Psoas muscle (tissue), 8 donors: ENCODE data around the gene GLTPD2. TPM values are rescaled to one million over a fixed set of nuclear protein-coding genes. Genes with fewer than 3 reads are reported as not detected.
"Not testable (repeated sequence)": the region's sequence is repeated elsewhere in the genome, so short reads cannot be mapped to it uniquely, and the experiment has no call there.

ENCODE experiments used
- ATAC-seq, 4 donors: fragments of 200-7000 bp; cut with Tn5 transposase; one replicate each; pipeline ENCODE4 v1.9.1; 2020; ENCODE audit warnings: moderate library complexity in 3 of 4, mild to moderate bottlenecking in 2 of 4
- DNase-seq, 2 donors: peaks; one replicate each; pipeline ENCODE4 v3.0.0-alpha.2; 2020
- H3K27ac ChIP-seq: fragments of 200-600 bp; one replicate; pipeline ENCODE4 v1.8.0; 2022
- H3K27me3 ChIP-seq, 3 donors: fragments of 200-600 bp in 1 of 3; one replicate each; pipeline versions ENCODE4 v1.6.1 to v1.8.0; 2013 to 2022; ENCODE audit warnings: low read length in 2 of 3, mild to moderate bottlenecking in 2 of 3, moderate library complexity in 1 of 3; ENCODE audit not compliant: insufficient read depth in 3 of 3
- H3K36me3 ChIP-seq, 2 donors: fragments of 200-600 bp in 1 of 2; one replicate each; pipeline versions ENCODE4 v1.6.1 to v1.8.0; 2013 to 2022; ENCODE audit warnings: low read depth in 1 of 2, mild to moderate bottlenecking in 1 of 2, moderate library complexity in 1 of 2; ENCODE audit not compliant: insufficient read depth in 1 of 2
- H3K4me1 ChIP-seq: fragments of 200-600 bp; one replicate; pipeline ENCODE4 v1.8.0; 2022
- H3K4me3 ChIP-seq: fragments of 200-600 bp; one replicate; pipeline ENCODE4 v1.8.0; 2022; ENCODE audit warnings: mild to moderate bottlenecking
- H3K9me3 ChIP-seq: fragments of 200-600 bp; one replicate; pipeline ENCODE4 v1.8.0; 2022
- CTCF ChIP-seq: fragments of 200-600 bp; IDR thresholded peaks from one replicate; pipeline ENCODE4 v1.8.0; 2022; ENCODE audit warnings: antibody characterized with exemption
- WGBS, 3 donors: extraction: QIAGEN DNeasy Blood & Tissue Kit; methylation state at CpG; one replicate each; pipeline versions ENCODE4 v1.1.6 to v1.1.7; 2013; 5-methylcytosine and 5-hydroxymethylcytosine counted together
- intact Hi-C, 2 donors: fragments of 100-400 bp; cut with DNase I; formaldehyde crosslinking; loops; one replicate each; pipeline versions ENCODE4 v1.11.0 to v1.14.2; 2022
- polyA plus RNA-seq, 3 donors: library from polyadenylated mRNA; stranded (reverse); fragments of 200-250 nt; gene quantifications; one replicate each; pipeline ENCODE4 v1.2.3, GENCODE V29; 2013
- total RNA-seq, 4 donors: library from RNA; stranded (reverse); fragmentation: NEBNext Ultra II Directional in 2 of 4; extraction: Animal tissue kit (Norgen Biotek cat#: 25700) in 2 of 4; gene quantifications; one replicate each; pipeline versions ENCODE4 v1.2.1 to v1.2.4, GENCODE V29; 2021 to 2023
- donor health status: healthy with polysubstance abuse.
- donor health status: DM: no; HTN: no; CAD: no; lungs with moderate emphysema.
- donor health status: Bipolar disorder and iron deficiency.
- donor health status: healthy.
- donor health status: DM: yes; HTN: yes; CAD: no.
- donor health status: DM: no; HTN: no; CAD: no.
- donor health status: DM: no; HTN: no; CAD: no.
- donor health status: DM: yes; HTN: yes; CAD: no.

Gene GLTPD2
- total and polyA plus RNA-seq, 7 donors = not detected

- Histone ChIP-seq H3K36me3 (peaks cover 0 to 20% of the 10 kb centered on the region in 2 donors), H3K4me1 (no peaks in the 10 kb centered on the region), H3K9me3 (no peaks in the 10 kb centered on the region), H3K27me3 (no peaks in the 10 kb centered on the region), H3K4me3 (no peak overlapping the region), H3K27ac (no peak overlapping the region)
- TF ChIP-seq CTCF = no peak
- intact Hi-C loops = no loop called here
- peak in 1 of 2 donors; percentile 24 for DNase-seq
- 83 to 84% (median 83%) methylated on average over 12 of the region's 12 CpGs for WGBS, 3 donors
- ATAC-seq = no peak
Measured at GRCh38 chr17:4823373-4824089, 34.8 kb downstream of the GLTPD2 start.

DNA sequence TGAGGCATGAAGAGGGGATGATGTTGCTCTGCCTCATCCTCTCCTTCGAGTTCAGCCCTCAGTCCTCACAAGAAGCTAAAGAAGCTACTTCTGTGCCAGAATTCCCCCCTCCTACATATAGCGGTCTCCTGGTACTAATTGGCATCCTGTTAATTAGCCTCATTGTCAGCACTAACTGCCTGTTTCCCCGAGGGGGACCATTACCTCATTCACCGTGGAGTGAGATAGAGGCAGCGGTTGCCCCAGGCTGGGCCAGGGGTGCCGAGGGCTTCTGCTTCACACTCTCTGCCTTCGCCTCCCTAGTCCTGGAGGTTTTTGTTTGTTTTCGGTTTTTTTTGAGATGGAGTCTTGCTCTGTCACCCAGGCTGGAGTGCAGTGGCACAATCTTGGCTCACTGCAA lies 38.6 kb downstream of the GLTPD2 start:
- intact Hi-C loops = no loop called here
- Histone ChIP-seq H3K36me3 (peaks cover 0 to 4% of the 10 kb centered on the region in 2 donors), H3K4me1 (no peaks in the 10 kb centered on the region), H3K27me3 (no peaks in the 10 kb centered on the region), H3K4me3 (no peak overlapping the region), H3K9me3 (no peaks in the 10 kb centered on the region), H3K27ac (no peak overlapping the region)
- TF ChIP-seq CTCF = no peak
- WGBS, 3 donors = 67 to 72% (median 68%) methylated on average over 8 of the region's 8 CpGs
- ATAC-seq (no peak), DNase-seq (no peak)

DNA sequence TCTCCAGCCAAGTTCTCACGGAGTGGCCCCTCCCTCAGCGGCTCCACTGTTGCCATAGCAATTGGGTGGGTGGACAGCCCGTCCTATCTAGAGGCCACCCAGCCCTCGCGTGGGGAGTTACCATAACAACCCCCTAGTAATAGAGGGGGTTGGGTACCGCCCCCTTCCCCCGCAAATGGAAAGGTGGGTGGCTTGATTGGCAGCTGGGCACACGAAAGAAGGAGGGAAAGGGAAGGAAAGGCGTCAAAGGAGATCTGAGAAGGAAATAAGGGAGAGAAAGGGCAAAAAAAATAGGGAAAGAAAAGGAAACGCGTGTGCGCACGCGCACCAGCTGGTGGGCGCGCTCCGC lies 44.0 kb downstream of the GLTPD2 start:
- not testable (repeated sequence) for H3K9me3 ChIP-seq, H3K27me3 ChIP-seq, DNase-seq, H3K36me3 ChIP-seq, ATAC-seq
- Histone ChIP-seq H3K27ac (peak overlapping the region; percentile 94), H3K4me3 (peak overlapping the region; percentile 98), H3K4me1 (peaks cover 20% of the 10 kb centered on the region)
- WGBS, 3 donors = 0 to 2% (median 0%) methylated on average over 8 to 10 of the region's 17 CpGs
- intact Hi-C loops = loop anchor here (10.0 kb wide), 1 partner anchor 52 kb away; no protein-coding TSS in a partner anchor

GRCh38 chr17:4833178-4833940 lies 44.6 kb downstream of the GLTPD2 start, which contains the start of gene MINK1:
MINK1 (plus strand) TSS chr17:4833340; CDS start chr17:4833584, 244 bp downstream.
- H3K9me3 ChIP-seq = no peaks in the 10 kb centered on the region
- TF ChIP-seq CTCF = no peak
- peak within 1 kb of the TSS; percentile 94 for H3K27ac ChIP-seq
- H3K4me3 ChIP-seq = peak within 1 kb of the TSS; percentile 98
- H3K27me3 ChIP-seq = no peaks in the 10 kb centered on the region
- intact Hi-C loops = loop anchor here (10.0 kb wide), 1 partner anchor 51 kb away; no protein-coding TSS in a partner anchor
- DNase-seq (peak; percentile 91 to 95), ATAC-seq (peak; percentile 98 to 99 (median 98))
- peaks cover 25% of the 10 kb centered on the region for H3K4me1 ChIP-seq
- WGBS, 3 donors = 0 to 1% (median 0%) methylated on average over 39 to 91 of the region's 91 CpGs
- H3K36me3 ChIP-seq = no peaks in the 10 kb centered on the region
